Endothelial cell of umbilical vein (primary cell): ENCODE measurements around the gene ZNF735. TPM values are rescaled to one million over a fixed set of nuclear protein-coding genes. Genes with fewer than 3 reads are reported as not detected.

Experiments used
- BruUV-seq: library from RNA; stranded (reverse); fragments of 400-500 nt; replicated peaks from 2 replicates; lab custom pipeline; 2021; lab: Mats Ljungman, UMichigan
- CTCF ChIA-PET: fragments of 300-600, 350-600 bp; sonication (Branson Sonifier 250); formaldehyde crosslinking; loops from one replicate; lab custom pipeline; 2021; ENCODE audit warnings: antibody characterized with exemption, inconsistent platforms; lab: Charles Lee
- POLR2A ChIA-PET: fragments of 300-600, 350-600 bp; sonication (Branson Sonifier 250); formaldehyde crosslinking; loops from one replicate; lab custom pipeline; 2021; ENCODE audit warnings: antibody characterized with exemption, inconsistent platforms; lab: Charles Lee
- DNase-seq: peaks from one replicate; pipeline ENCODE4 v3.0.0-alpha.2; 2011; ENCODE audit warnings: low read depth, low spot score
- FAIRE-seq: peaks from 2 replicates; lab custom pipeline; 2011; peaks lifted over from hg19 to GRCh38; lab: Jason Lieb, UNC
- H2AFZ ChIP-seq: 2 replicates; pipeline ENCODE4 v1.6.0; 2012; ENCODE audit warnings: low read depth, low read length, control low read depth, inconsistent platforms
- H3K27ac ChIP-seq: 2 replicates; pipeline ENCODE4 v1.5.1; 2011; ENCODE audit warnings: low read depth, mild to moderate bottlenecking, control low read depth, low read length, moderate library complexity; ENCODE audit not compliant: insufficient read depth
- H3K27me3 ChIP-seq, 2 experiments: 2 replicates each; pipeline versions ENCODE4 v1.6.0 to v1.6.1; 2011; ENCODE audit warnings: low read length in 2 of 2, mixed read lengths in 1 of 2; ENCODE audit not compliant: control insufficient read depth in 2 of 2, insufficient read depth in 2 of 2
- H3K36me3 ChIP-seq, 2 experiments: 2 replicates in 1 of 2; 3 replicates in 1 of 2; pipeline ENCODE4 v1.5.1; 2011; ENCODE audit warnings: low read length in 2 of 2, mild to moderate bottlenecking in 1 of 2, moderate library complexity in 1 of 2; ENCODE audit not compliant: control insufficient read depth in 2 of 2, insufficient read depth in 2 of 2; ENCODE audit errors: extremely low read depth in 1 of 2
- H3K4me1 ChIP-seq: 3 replicates; pipeline ENCODE4 v1.5.1; 2011; ENCODE audit warnings: mild to moderate bottlenecking, low read length; ENCODE audit not compliant: control insufficient read depth, insufficient read depth; ENCODE audit errors: extremely low read depth
- H3K4me2 ChIP-seq: 2 replicates; pipeline ENCODE4 v1.6.1; 2011; ENCODE audit warnings: low read length, control low read depth, mixed read lengths; ENCODE audit not compliant: insufficient read depth
- H3K4me3 ChIP-seq, 3 experiments: fragments of 200-600 bp in 1 of 3; sonication (generic), shearing (Covaris generic) in 1 of 3; replicated peaks in 1 of 3; 2 replicates each; pipeline ENCODE4 v1.5.1; 2011 to 2016; ENCODE audit warnings: control low read depth in 3 of 3, low read length in 3 of 3, mild to moderate bottlenecking in 2 of 3, inconsistent platforms in 1 of 3, low read depth in 1 of 3, moderate library complexity in 1 of 3; ENCODE audit not compliant: insufficient read depth in 1 of 3
- H3K79me2 ChIP-seq: 2 replicates; pipeline ENCODE4 v1.6.0; 2012; ENCODE audit warnings: low read length, inconsistent platforms; ENCODE audit not compliant: control insufficient read depth, insufficient read depth
- H3K9ac ChIP-seq: replicated peaks from 2 replicates; pipeline ENCODE3; 2011; ENCODE audit warnings: low read length, control low read depth; ENCODE audit not compliant: insufficient read depth; ENCODE audit errors: extremely low read depth
- H3K9me1 ChIP-seq: replicated peaks from 3 replicates; pipeline ENCODE4 v1.6.0; 2011; ENCODE audit warnings: mild to moderate bottlenecking, low read length; ENCODE audit not compliant: control insufficient read depth, insufficient read depth; ENCODE audit errors: extremely low read depth
- H3K9me3 ChIP-seq: replicated peaks from 2 replicates; pipeline ENCODE4 v1.5.1; 2012; ENCODE audit warnings: low read length, inconsistent platforms; ENCODE audit not compliant: control insufficient read depth, insufficient read depth
- H4K20me1 ChIP-seq: replicated peaks from 2 replicates; pipeline ENCODE3; 2011; ENCODE audit warnings: mild to moderate bottlenecking, low read length; ENCODE audit not compliant: control insufficient read depth, insufficient read depth; ENCODE audit errors: extremely low read depth
- CTCF ChIP-seq, 2 donors: IDR thresholded peaks; 1 replicate in 1 of 2; 2 replicates in 1 of 2; pipeline ENCODE4 v1.5.1; 2011; ENCODE audit warnings: low read length in 2 of 2, mild to moderate bottlenecking in 2 of 2, moderate library complexity in 2 of 2, control low read depth in 1 of 2, inconsistent platforms in 1 of 2, low read depth in 1 of 2; ENCODE audit not compliant: insufficient read depth in 1 of 2; ENCODE audit errors: extremely low read depth in 1 of 2
- EZH2 ChIP-seq: IDR thresholded peaks from 2 replicates; pipeline ENCODE4 v1.6.1; 2012; ENCODE audit warnings: borderline replicate concordance, low read depth, mild to moderate bottlenecking, moderate library complexity, low read length, inconsistent platforms; ENCODE audit not compliant: severe bottlenecking
- FOS ChIP-seq: IDR thresholded peaks from 2 replicates; pipeline ENCODE4 v1.6.1; 2011; ENCODE audit warnings: mild to moderate bottlenecking, low read length, moderate library complexity, borderline replicate concordance; ENCODE audit not compliant: insufficient read depth
- GATA2 ChIP-seq: IDR thresholded peaks from 2 replicates; pipeline ENCODE4 v1.7.0; 2011; ENCODE audit warnings: low read depth, mild to moderate bottlenecking, moderate library complexity, mixed read lengths, low read length; ENCODE audit not compliant: insufficient read length, insufficient read depth
- JUN ChIP-seq: IDR thresholded peaks from 2 replicates; pipeline ENCODE4 v1.6.1; 2011; ENCODE audit warnings: borderline replicate concordance, low read depth; ENCODE audit not compliant: insufficient read length, insufficient read depth
- MAX ChIP-seq: IDR thresholded peaks from 2 replicates; pipeline ENCODE4 v1.6.1; 2011; ENCODE audit not compliant: insufficient read depth, insufficient read length
- MYC ChIP-seq: IDR thresholded peaks from one replicate; pipeline ENCODE4 v1.6.1; 2011; ENCODE audit warnings: mild to moderate bottlenecking, low read depth, low read length
- POLR2A ChIP-seq: IDR thresholded peaks from 2 replicates; pipeline ENCODE4 v1.6.1; 2012; ENCODE audit warnings: low read depth, mild to moderate bottlenecking, control low read depth, low read length
- POLR2AphosphoS5 ChIP-seq: IDR thresholded peaks from 2 replicates; pipeline ENCODE4 v1.6.1; 2012; ENCODE audit warnings: low read depth, mild to moderate bottlenecking, control low read depth, low read length, moderate library complexity; ENCODE audit not compliant: insufficient read depth
- dilution Hi-C: fragments of 300-500 bp; cut with MboI; formaldehyde crosslinking; loops from one replicate; pipeline ENCODE4 v1.15.0; 2019; ENCODE audit warnings: low sequenced_read_pairs; ENCODE audit not compliant: extremely low pct_ligation_motif_present
- intact Hi-C: fragments of 100-400 bp; cut with micrococcal nuclease; formaldehyde crosslinking; loops from one replicate; pipeline ENCODE4 v1.10.0; 2022
- polyA plus RNA-seq, 4 experiments: library from polyadenylated mRNA; depleted of rRNA in 3 of 4; stranded (reverse) in 3 of 4; unstranded in 1 of 4; fragments of >200 nt; gene quantifications; 2 replicates each; pipeline versions ENCODE4 v1.2.1 to v1.2.3, GENCODE V29; 2011 to 2012; ENCODE audit warnings: missing spikeins in 1 of 4
- total RNA-seq: library from RNA; stranded (reverse); gene quantifications from 2 replicates; pipeline ENCODE4 v1.2.3, GENCODE V29; 2021

Gene ZNF735
- total and polyA plus RNA-seq, 2 donors (not counting 3 experiments of a cell fraction or from before 2014, with no cell fraction given) = not detected

GRCh38 chr7:64180989-64181388 lies 26.0 kb upstream of the ZNF735 start:
- H3K4me2 ChIP-seq = no peak overlapping the region
- dilution Hi-C loops = no loop called here

More at GRCh38 chr7:64180989-64181388, 26.0 kb upstream of the ZNF735 start:
- no TSS peak for BruUV-seq
- FAIRE-seq (no peak), DNase-seq (no peak)
- TF ChIP-seq EZH2 = no peak
- TF ChIP-seq GATA2 = no peak
- TF ChIP-seq JUN = no peak
- TF ChIP-seq FOS = no peak
- TF ChIP-seq MYC = no peak
- no peak for TF ChIP-seq POLR2AphosphoS5
- no peak for TF ChIP-seq POLR2A
- TF ChIP-seq MAX = no peak
- TF ChIP-seq CTCF (IDR thresholded peaks at IDR 0.05; ENCODE audit: extremely low read depth in 1 of 2, insufficient read depth in 1 of 2, low read depth in 1 of 2, low read length in 2 of 2) = no peak
- ChIA-PET CTCF (no interaction called here), POLR2A (no interaction called here)
- Histone ChIP-seq H3K4me3 (no peak overlapping the region), H3K79me2 (no peaks in the 10 kb centered on the region), H3K9ac (no peak overlapping the region), H3K27ac (no peak overlapping the region), H2AFZ (no peak overlapping the region), H3K4me1 (no peaks in the 10 kb centered on the region), H4K20me1 (no peaks in the 10 kb centered on the region), H3K27me3 (no peaks in the 10 kb centered on the region), H3K36me3 (no peaks in the 10 kb centered on the region), H3K9me1 (no peaks in the 10 kb centered on the region), H3K9me3 (peaks cover 2% of the 10 kb centered on the region)
- intact Hi-C loops = no loop called here
